ENCODE data around the gene MVB12B. TPM values are rescaled to one million over a fixed set of nuclear protein-coding genes. Genes with fewer than 3 reads are reported as not detected.

The MVB12B gene
- total RNA-seq, 2 experiments from 2014 or later = 14.3 to 15.3 TPM

GRCh38 chr9:126500600-126501382 lies 174.2 kb downstream of the MVB12B start:
- H3K4me3 Mint-ChIP-seq = peak overlapping the region; percentile 60
- H3K9me3 Mint-ChIP-seq = no peaks in the 10 kb centered on the region

DNA sequence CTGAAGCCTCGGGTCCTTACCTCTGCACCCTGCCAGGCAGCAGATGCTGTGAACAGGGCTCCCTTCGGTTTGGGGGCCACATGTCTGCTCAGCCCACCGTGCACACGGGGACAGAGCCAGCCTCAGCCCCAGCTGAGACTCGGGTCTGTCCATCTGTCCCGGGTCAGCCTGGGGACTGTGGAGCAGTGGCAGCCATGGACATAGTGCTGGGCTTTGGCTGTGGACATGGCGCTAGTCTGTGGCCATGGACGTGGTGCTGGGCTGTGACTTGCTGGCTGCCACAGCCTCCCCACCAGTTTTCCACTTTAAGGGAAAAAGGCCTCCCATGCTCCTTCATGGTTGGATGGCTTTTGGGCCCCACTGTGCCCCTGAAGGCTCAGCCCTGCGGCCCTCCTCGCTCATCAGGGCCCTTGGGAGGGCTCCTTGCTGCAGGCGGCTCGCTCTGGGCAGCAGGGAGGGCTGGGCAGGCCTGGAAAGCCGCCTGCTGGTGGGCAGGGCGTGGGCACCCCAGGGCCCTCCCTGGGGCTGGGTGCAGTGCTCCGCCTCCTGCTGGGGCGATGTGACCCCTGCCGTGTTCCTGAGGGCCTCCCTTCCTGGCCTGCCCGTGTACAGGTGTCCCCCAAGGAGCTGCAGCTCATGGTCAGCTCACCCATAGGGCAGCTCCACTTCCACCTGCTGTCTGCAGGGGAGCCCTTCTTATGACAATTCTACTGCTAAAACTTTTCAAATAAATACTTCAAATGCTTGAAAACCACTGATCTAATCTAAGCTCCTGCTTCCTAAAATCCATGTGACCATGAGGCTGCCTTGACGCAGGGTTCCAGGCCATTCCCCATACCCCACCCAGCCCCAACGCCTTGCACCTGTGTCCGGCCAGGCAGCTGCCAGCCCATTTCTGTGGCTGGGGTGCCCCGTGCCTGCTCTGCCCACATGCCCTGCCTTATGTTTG lies 175.0 kb downstream of the MVB12B start:
- POLR2A ChIA-PET = interaction anchor here (0.6 to 1.6 kb wide), 2 partner anchors 56 kb away, joined by 3 to 4 read pairs; no protein-coding TSS in a partner anchor

More at GRCh38 chr9:126500600-126501382, 174.2 kb downstream of the MVB12B start:
- Histone ChIP-seq H3K36me3 (ENCODE audit: insufficient read depth, low read length) (no peaks in the 10 kb centered on the region), H3K27me3 (ENCODE audit: control insufficient read depth in 1 of 2, insufficient read depth in 2 of 2, low read length in 2 of 2) (peaks cover 12 to 15% of the 10 kb centered on the region in 2 experiments), H3K4me3 (ENCODE audit: low read length) (no peak overlapping the region), H3K4me1 (ENCODE audit: insufficient read depth, low read length) (peaks cover 26% of the 10 kb centered on the region), H3K27ac (ENCODE audit: low read depth in 1 of 2, low read length in 2 of 2) (no peak overlapping the region), H3K9me3 (ENCODE audit: control insufficient read depth in 1 of 2, insufficient read depth in 1 of 2, low read length in 2 of 2) (no peaks in the 10 kb centered on the region)
- intact Hi-C loops (cut with DNase I, micrococcal nuclease) = loop anchor here in 1 of 2 experiments (1.0 kb wide), 1 partner anchor 58 kb away; no protein-coding TSS in a partner anchor
- TF ChIP-seq, protein P1, sequence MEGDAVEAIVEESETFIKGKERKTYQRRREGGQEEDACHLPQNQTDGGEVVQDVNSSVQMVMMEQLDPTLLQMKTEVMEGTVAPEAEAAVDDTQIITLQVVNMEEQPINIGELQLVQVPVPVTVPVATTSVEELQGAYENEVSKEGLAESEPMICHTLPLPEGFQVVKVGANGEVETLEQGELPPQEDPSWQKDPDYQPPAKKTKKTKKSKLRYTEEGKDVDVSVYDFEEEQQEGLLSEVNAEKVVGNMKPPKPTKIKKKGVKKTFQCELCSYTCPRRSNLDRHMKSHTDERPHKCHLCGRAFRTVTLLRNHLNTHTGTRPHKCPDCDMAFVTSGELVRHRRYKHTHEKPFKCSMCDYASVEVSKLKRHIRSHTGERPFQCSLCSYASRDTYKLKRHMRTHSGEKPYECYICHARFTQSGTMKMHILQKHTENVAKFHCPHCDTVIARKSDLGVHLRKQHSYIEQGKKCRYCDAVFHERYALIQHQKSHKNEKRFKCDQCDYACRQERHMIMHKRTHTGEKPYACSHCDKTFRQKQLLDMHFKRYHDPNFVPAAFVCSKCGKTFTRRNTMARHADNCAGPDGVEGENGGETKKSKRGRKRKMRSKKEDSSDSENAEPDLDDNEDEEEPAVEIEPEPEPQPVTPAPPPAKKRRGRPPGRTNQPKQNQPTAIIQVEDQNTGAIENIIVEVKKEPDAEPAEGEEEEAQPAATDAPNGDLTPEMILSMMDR (IDR thresholded peaks at IDR 0.05) = peak; percentile 95
- Mint-ChIP-seq H3K36me3 (ENCODE audit: low read depth) (no peaks in the 10 kb centered on the region), H3K4me1 (ENCODE audit: low read depth) (peaks cover 12% of the 10 kb centered on the region), H3K27me3 (peaks cover 8% of the 10 kb centered on the region), H3K27ac (no peak overlapping the region)
- peak; percentile 45 to 85 (median 60) for DNase-seq
- ChIA-PET CTCF (interaction anchor here (0.6 to 2.2 kb wide), 8 partner anchors 9 to 102 kb away, joined by 3 to 20 read pairs (median 4); no protein-coding TSS in a partner anchor), POLR2A (interaction anchor here (1.6 kb wide), 1 partner anchor 57 kb away, joined by 4 read pairs; no protein-coding TSS in a partner anchor)
- ATAC-seq (ENCODE audit: poor library complexity) = peak; percentile 74

More for the DNA sequence above, 175.0 kb downstream of the MVB12B start:
- Histone ChIP-seq H3K4me1 (ENCODE audit: insufficient read depth, low read length) (peaks cover 26% of the 10 kb centered on the region), H3K27me3 (ENCODE audit: control insufficient read depth in 1 of 2, insufficient read depth in 2 of 2, low read length in 2 of 2) (peaks cover 12 to 15% of the 10 kb centered on the region in 2 experiments), H3K36me3 (ENCODE audit: insufficient read depth, low read length) (no peaks in the 10 kb centered on the region), H3K4me3 (ENCODE audit: low read length) (no peak overlapping the region), H3K9me3 (ENCODE audit: control insufficient read depth in 1 of 2, insufficient read depth in 1 of 2, low read length in 2 of 2) (no peaks in the 10 kb centered on the region), H3K27ac (ENCODE audit: low read depth in 1 of 2, low read length in 2 of 2) (no peak overlapping the region)
- no peak for DNase-seq
- Mint-ChIP-seq H3K9me3 (no peaks in the 10 kb centered on the region), H3K4me1 (ENCODE audit: low read depth) (peaks cover 12% of the 10 kb centered on the region), H3K27ac (no peak overlapping the region), H3K4me3 (no peak overlapping the region), H3K36me3 (ENCODE audit: low read depth) (no peaks in the 10 kb centered on the region), H3K27me3 (peaks cover 8% of the 10 kb centered on the region)
- ATAC-seq (ENCODE audit: poor library complexity) = no peak
- CTCF ChIA-PET = interaction anchor here (0.6 to 2.2 kb wide), 8 partner anchors 10 to 103 kb away, joined by 3 to 20 read pairs (median 4); no protein-coding TSS in a partner anchor
- TF ChIP-seq, protein P1 (IDR thresholded peaks at IDR 0.05) = no peak
- intact Hi-C loops (cut with DNase I, micrococcal nuclease) = loop anchor here in 1 of 2 experiments (1.0 kb wide), 1 partner anchor 57 kb away; no protein-coding TSS in a partner anchor

Data from CD4-positive, alpha-beta T cell (primary cell).